Muscle layer of colon (tissue), 2 donors: ENCODE measurements around the gene TCF7L2.

Experiments
- H3K27ac ChIP-seq: one replicate; pipeline ENCODE4 v1.7.0; 2013; ENCODE audit warnings: low read depth, mild to moderate bottlenecking, low read length, moderate library complexity
- H3K27me3 ChIP-seq, 2 donors: one replicate each; pipeline ENCODE4 v1.7.0; 2013; ENCODE audit warnings: low read length in 2 of 2, mild to moderate bottlenecking in 2 of 2; ENCODE audit not compliant: insufficient read depth in 2 of 2, control insufficient read depth in 1 of 2
- H3K36me3 ChIP-seq: one replicate; pipeline ENCODE4 v1.7.0; 2013; ENCODE audit warnings: mild to moderate bottlenecking, low read length; ENCODE audit not compliant: insufficient read depth
- H3K4me1 ChIP-seq: one replicate; pipeline ENCODE4 v1.7.0; 2013; ENCODE audit warnings: mild to moderate bottlenecking, low read length; ENCODE audit not compliant: insufficient read depth
- H3K4me3 ChIP-seq, 2 donors: one replicate each; pipeline ENCODE4 v1.7.0; 2013; ENCODE audit warnings: low read length in 2 of 2, low read depth in 1 of 2, mild to moderate bottlenecking in 1 of 2, moderate library complexity in 1 of 2
- H3K9ac ChIP-seq: one replicate; pipeline ENCODE4 v1.7.0; 2013; ENCODE audit warnings: low read length
- H3K9me3 ChIP-seq: one replicate; pipeline ENCODE4 v1.7.0; 2013; ENCODE audit warnings: mild to moderate bottlenecking, low read length
- donor health status: abdominal sarcoma.
- donor health status: Adenocarcinoma of cecum.

The TCF7L2 gene

GRCh38 chr10:113003052-113003451, 53.0 kb downstream of the TCF7L2 start:
- H3K4me3 ChIP-seq, result no peak overlapping the region
- H3K27ac ChIP-seq, result no peak overlapping the region
- no peaks in the 10 kb centered on the region for H3K36me3 ChIP-seq
- H3K9ac ChIP-seq, result no peak overlapping the region
- peaks cover 88% of the 10 kb centered on the region for H3K4me1 ChIP-seq
- no peaks in the 10 kb centered on the region for H3K27me3 ChIP-seq
- no peaks in the 10 kb centered on the region for H3K9me3 ChIP-seq

GRCh38 chr10:113004069-113004618, 54.1 kb downstream of the TCF7L2 start:
- Histone ChIP-seq H3K9ac (no peak overlapping the region), H3K4me1 (peaks cover 80% of the 10 kb centered on the region), H3K27me3 (no peaks in the 10 kb centered on the region), H3K27ac (no peak overlapping the region), H3K9me3 (no peaks in the 10 kb centered on the region), H3K36me3 (no peaks in the 10 kb centered on the region), H3K4me3 (no peak overlapping the region)

GRCh38 chr10:113005380-113005779, 55.3 kb downstream of the TCF7L2 start:
- Histone ChIP-seq H3K36me3 (no peaks in the 10 kb centered on the region), H3K27ac (no peak overlapping the region), H3K9ac (no peak overlapping the region), H3K4me3 (no peak overlapping the region), H3K4me1 (peaks cover 69% of the 10 kb centered on the region), H3K27me3 (no peaks in the 10 kb centered on the region), H3K9me3 (no peaks in the 10 kb centered on the region)

- Histone ChIP-seq H3K9me3 (no peaks in the 10 kb centered on the region), H3K27ac (no peak overlapping the region), H3K27me3 (no peaks in the 10 kb centered on the region), H3K4me1 (peaks cover 56% of the 10 kb centered on the region), H3K36me3 (no peaks in the 10 kb centered on the region), H3K9ac (no peak overlapping the region), H3K4me3 (no peak overlapping the region)
Measured at GRCh38 chr10:113006656-113007342, 56.8 kb downstream of the TCF7L2 start.

GRCh38 chr10:113007343-113007771, 57.3 kb downstream of the TCF7L2 start:
- peaks cover 50% of the 10 kb centered on the region for H3K4me1 ChIP-seq
- no peaks in the 10 kb centered on the region for H3K9me3 ChIP-seq
- H3K27ac ChIP-seq, result no peak overlapping the region
- no peaks in the 10 kb centered on the region for H3K36me3 ChIP-seq
- peak overlapping the region in 1 of 2 donors; percentile 30 for H3K4me3 ChIP-seq
- H3K9ac ChIP-seq, result no peak overlapping the region
- H3K27me3 ChIP-seq, result no peaks in the 10 kb centered on the region

- Histone ChIP-seq H3K4me1 (peaks cover 46% of the 10 kb centered on the region), H3K27ac (no peak overlapping the region), H3K36me3 (no peaks in the 10 kb centered on the region), H3K4me3 (peak overlapping the region in 1 of 2 donors; percentile 30), H3K9ac (no peak overlapping the region), H3K9me3 (no peaks in the 10 kb centered on the region), H3K27me3 (no peaks in the 10 kb centered on the region)
Measured at GRCh38 chr10:113007821-113008220, 57.8 kb downstream of the TCF7L2 start.

GRCh38 chr10:113011592-113012374, 61.7 kb downstream of the TCF7L2 start:
- H3K9ac ChIP-seq, result no peak overlapping the region
- peaks cover 20% of the 10 kb centered on the region for H3K4me1 ChIP-seq
- H3K9me3 ChIP-seq, result no peaks in the 10 kb centered on the region

GRCh38 chr10:113015201-113015600, 65.2 kb downstream of the TCF7L2 start:
- H3K36me3 ChIP-seq, result no peaks in the 10 kb centered on the region
- peaks cover 35% of the 10 kb centered on the region for H3K4me1 ChIP-seq
- no peak overlapping the region for H3K4me3 ChIP-seq
- H3K9me3 ChIP-seq, result no peaks in the 10 kb centered on the region
- no peak overlapping the region for H3K27ac ChIP-seq
- H3K27me3 ChIP-seq, result no peaks in the 10 kb centered on the region
- H3K9ac ChIP-seq, result no peak overlapping the region

More at GRCh38 chr10:113011592-113012374, 61.7 kb downstream of the TCF7L2 start:
- Histone ChIP-seq H3K36me3 (no peaks in the 10 kb centered on the region), H3K27me3 (no peaks in the 10 kb centered on the region), H3K4me3 (no peak overlapping the region), H3K27ac (no peak overlapping the region)

GRCh38 chr10:113017376-113017775, 67.3 kb downstream of the TCF7L2 start:
- no peak overlapping the region for H3K9ac ChIP-seq
- H3K27me3 ChIP-seq, result no peaks in the 10 kb centered on the region
- no peak overlapping the region for H3K4me3 ChIP-seq
- H3K36me3 ChIP-seq, result no peaks in the 10 kb centered on the region
- peaks cover 57% of the 10 kb centered on the region for H3K4me1 ChIP-seq
- H3K9me3 ChIP-seq, result no peaks in the 10 kb centered on the region
- no peak overlapping the region for H3K27ac ChIP-seq

- Histone ChIP-seq H3K27me3 (no peaks in the 10 kb centered on the region), H3K4me3 (no peak overlapping the region), H3K9me3 (no peaks in the 10 kb centered on the region), H3K36me3 (no peaks in the 10 kb centered on the region), H3K4me1 (peaks cover 59% of the 10 kb centered on the region), H3K9ac (no peak overlapping the region), H3K27ac (no peak overlapping the region)
Measured at GRCh38 chr10:113018034-113018433, 68.0 kb downstream of the TCF7L2 start.

GRCh38 chr10:113019096-113019495, 69.0 kb downstream of the TCF7L2 start:
- H3K4me3 ChIP-seq, result no peak overlapping the region
- no peak overlapping the region for H3K27ac ChIP-seq
- H3K4me1 ChIP-seq, result peaks cover 59% of the 10 kb centered on the region
- no peak overlapping the region for H3K9ac ChIP-seq
- no peaks in the 10 kb centered on the region for H3K9me3 ChIP-seq
- no peaks in the 10 kb centered on the region for H3K27me3 ChIP-seq
- no peaks in the 10 kb centered on the region for H3K36me3 ChIP-seq
